GM12864 (cell line): Measurements from ENCODE around the gene COL9A2.

Source experiments
- DNase-seq: peaks from one replicate; pipeline ENCODE4 v3.0.0-alpha.2; 2011; ENCODE audit warnings: low read depth
- H3K4me3 ChIP-seq: 2 replicates; pipeline ENCODE4 v1.5.1; 2011; ENCODE audit warnings: mild to moderate bottlenecking, low read depth, low read length, control low read depth
- TF ChIP-seq, protein P1 (sequence below): IDR thresholded peaks from 2 replicates; pipeline ENCODE4 v1.5.1; 2011; ENCODE audit warnings: low read depth, mild to moderate bottlenecking, moderate library complexity, low read length, control low read depth, inconsistent platforms; ENCODE audit errors: missing control alignments

COL9A2 gene

DNA sequence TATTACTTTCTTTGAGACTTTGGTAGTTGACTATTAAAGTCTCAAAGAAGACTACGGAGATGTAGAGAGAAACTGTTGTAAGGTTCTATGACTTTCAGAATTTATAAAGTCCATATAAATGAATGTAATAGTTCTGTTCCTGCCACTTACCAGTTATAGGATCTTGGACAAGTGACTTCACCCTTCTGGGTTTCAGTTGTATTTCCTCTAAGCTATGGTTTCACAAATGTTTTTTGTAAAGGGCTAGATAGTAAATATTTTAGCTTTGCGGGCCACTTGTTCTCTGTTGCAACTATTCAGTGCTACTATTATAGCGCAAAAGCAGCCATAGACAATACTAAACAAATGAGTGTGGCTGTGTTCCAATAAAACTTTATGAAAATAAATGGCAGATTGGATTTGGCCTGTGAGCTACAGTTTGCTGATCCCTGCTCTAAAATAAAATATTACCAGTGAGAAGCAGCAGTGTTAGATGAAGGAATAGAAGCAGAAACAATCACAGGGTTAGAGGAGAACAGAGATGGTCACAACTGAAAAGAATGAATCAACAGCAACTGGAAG is 44.4 kb downstream of the COL9A2 start:
- TF ChIP-seq, protein P1, sequence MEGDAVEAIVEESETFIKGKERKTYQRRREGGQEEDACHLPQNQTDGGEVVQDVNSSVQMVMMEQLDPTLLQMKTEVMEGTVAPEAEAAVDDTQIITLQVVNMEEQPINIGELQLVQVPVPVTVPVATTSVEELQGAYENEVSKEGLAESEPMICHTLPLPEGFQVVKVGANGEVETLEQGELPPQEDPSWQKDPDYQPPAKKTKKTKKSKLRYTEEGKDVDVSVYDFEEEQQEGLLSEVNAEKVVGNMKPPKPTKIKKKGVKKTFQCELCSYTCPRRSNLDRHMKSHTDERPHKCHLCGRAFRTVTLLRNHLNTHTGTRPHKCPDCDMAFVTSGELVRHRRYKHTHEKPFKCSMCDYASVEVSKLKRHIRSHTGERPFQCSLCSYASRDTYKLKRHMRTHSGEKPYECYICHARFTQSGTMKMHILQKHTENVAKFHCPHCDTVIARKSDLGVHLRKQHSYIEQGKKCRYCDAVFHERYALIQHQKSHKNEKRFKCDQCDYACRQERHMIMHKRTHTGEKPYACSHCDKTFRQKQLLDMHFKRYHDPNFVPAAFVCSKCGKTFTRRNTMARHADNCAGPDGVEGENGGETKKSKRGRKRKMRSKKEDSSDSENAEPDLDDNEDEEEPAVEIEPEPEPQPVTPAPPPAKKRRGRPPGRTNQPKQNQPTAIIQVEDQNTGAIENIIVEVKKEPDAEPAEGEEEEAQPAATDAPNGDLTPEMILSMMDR = no peak
- H3K4me3 ChIP-seq = no peak overlapping the region
- DNase-seq = peak; percentile 13

DNA sequence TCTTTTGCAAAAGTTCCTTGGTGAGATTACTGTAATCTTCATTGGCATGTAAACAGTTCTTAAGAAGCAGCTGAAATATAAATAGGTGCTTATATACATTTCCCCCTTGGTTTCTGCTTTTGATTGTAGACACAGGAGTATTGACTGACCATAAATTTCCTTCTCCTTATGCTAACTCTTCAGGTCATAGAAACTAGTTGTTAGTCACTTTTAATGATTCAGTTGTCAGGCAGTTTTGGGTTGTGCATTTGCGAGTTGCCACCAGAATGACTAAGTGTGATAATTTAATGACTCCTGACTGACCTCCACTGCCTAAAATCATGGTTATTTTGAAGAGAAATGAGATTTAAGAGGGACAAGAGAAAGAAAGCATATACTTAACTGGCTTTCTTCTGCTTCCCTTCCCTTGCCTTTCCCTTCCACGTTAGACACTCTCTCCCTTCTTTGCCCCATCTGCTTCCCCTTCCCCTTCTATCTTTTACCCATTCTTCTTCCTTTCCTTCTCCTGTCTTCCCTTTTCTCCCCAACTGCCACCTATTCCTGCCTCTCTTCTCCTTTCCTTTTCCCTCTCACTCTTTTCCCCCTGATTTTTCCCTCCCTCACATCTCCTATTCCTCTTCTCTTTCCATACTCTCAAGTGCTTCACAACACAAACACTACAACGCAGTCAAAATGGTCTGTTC is 46.8 kb downstream of the COL9A2 start:
- H3K4me3 ChIP-seq = no peak overlapping the region
- DNase-seq = no peak

DNA sequence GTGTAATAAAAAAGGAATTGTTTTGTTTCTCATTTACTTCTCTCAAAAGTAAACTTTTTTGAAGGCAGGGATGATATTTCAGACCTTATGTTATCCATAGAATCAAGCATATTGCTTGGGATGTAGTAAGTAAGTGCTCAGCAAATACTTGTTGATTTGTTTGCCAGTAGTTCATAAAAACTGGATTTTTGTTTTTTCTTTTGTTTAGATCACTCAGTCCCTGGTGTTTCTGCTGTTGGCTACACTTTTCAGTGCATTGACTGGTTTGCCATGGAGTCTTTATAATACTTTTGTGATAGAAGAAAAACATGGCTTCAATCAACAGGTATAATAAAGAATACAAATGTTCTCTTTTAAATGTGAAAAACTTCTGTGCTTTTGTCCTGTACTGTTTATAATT is 48.9 kb downstream of the COL9A2 start:
- DNase-seq = no peak
- H3K4me3 ChIP-seq = no peak overlapping the region
- TF ChIP-seq, protein P1 = no peak

More for the DNA sequence above, 46.8 kb downstream of the COL9A2 start:
- TF ChIP-seq, protein P1 = no peak

DNA sequence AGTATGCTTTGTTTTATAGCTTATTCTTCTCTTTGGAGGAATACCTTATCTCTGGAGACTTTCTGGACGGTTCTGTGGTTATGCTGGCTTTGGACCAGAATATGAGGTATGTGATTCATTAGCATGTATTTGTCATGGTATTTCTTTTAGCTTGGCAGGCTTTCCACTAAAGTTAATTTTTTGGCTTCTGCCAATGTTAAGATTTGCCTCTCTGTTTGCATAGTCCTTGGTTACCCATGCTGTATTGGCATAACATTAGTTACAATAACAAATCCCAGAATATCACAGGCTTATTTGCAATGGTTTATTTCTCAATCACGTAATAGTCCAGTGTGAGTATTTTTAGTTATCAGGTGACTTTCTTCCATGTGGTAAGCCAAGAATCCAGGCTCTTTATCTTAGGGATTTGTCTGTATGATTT is 49.3 kb downstream of the COL9A2 start:
- TF ChIP-seq, protein P1 = no peak
- H3K4me3 ChIP-seq = no peak overlapping the region
- no peak for DNase-seq

DNA sequence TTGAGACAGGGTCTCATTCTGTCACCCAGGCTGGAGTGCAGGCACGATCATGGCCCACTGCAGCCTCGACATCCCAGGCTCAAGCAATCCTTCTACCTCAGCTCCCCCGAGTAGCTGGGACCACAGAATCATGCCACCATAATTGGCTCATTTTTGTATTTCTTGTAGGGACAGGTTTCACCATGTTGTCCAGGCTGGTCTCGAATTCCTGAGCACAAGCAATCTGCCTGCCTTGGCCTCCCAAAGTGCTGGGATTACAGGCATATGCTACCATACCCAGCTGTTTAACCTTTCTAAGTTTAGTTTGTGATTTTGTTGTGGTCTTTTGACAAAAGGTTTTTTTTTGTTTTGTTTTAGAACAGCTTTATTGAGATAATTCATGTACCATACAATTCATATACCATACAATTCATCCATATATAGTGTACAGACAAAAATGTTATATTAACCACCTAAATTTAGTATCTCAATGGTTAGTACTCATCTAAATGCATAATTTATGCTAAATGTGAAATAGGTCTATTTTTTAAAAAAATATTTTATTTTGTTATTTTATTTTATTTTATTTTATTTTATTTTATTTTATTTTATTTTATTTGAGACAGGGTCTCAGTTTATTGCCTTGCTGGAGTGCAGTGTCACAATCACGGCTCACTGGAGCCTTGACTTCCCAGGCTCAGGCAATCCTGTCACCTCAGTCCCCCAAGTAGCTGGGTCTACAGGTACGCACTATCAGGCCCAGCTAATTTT is 50.1 kb downstream of the COL9A2 start:
- no peak overlapping the region for H3K4me3 ChIP-seq
- DNase-seq = no peak
- TF ChIP-seq, protein P1 = no peak

DNA sequence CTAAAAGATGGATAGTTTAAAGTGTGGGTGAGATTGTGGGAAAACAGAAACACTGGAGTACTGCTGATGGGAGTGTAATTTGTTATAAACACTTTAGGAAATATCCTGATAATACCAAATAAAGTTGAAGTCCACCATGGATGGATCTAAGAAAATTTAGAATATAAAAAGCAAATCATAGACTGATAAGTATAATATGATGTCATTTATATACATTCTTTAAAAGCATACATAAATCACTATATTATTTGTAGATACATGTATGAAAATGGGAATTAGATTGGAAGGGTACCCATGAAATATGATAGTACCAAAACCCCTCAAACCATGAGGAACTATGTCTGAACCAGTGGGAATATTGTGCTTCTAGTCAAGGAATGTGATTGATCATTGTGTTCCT is 51.2 kb downstream of the COL9A2 start:
- no peak overlapping the region for H3K4me3 ChIP-seq
- no peak for DNase-seq
- TF ChIP-seq, protein P1 = no peak

DNA sequence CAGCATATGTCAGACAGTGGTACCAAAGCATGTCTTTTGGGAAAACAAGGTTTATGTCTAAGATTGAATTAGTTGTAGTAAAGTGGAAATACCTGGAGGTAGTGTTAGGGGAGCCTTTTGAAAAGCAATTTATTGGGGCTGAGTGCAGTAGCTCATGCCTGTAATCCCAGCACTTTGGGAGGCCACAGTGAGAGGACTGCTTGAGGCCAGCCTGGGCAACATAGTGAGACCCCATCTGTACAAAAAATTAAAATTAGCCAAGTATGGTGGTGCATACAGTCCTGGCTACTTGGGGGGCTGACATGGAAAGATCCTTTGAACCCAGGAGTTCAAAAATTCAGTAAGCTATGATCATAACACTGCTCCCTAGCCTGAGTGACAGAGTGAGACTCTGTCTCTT is 51.8 kb downstream of the COL9A2 start:
- DNase-seq = no peak
- TF ChIP-seq, protein P1 = no peak

More for the DNA sequence above, 51.8 kb downstream of the COL9A2 start:
- H3K4me3 ChIP-seq = no peak overlapping the region
